H9 (cell line): ENCODE results near the gene ZNF784. TPM values are rescaled to one million over a fixed set of nuclear protein-coding genes. Genes with fewer than 3 reads are reported as not detected.
A peak's percentile ranks its signal among the peaks of the same experiment; 100 is the strongest.

ENCODE experiments used
- DNase-seq: peaks from one replicate; pipeline ENCODE4 v3.0.0-alpha.2; 2017
- H2AFZ ChIP-seq: one replicate; pipeline ENCODE4 v1.6.1; 2013; ENCODE audit warnings: mild to moderate bottlenecking, low read length, control low read depth, moderate library complexity
- H2AK5ac ChIP-seq: 2 replicates; pipeline ENCODE4 v1.6.1; 2013; ENCODE audit warnings: low read length, control low read depth, mixed read lengths; ENCODE audit not compliant: insufficient read length
- H2BK120ac ChIP-seq: one replicate; pipeline ENCODE4 v1.6.1; 2013; ENCODE audit warnings: low read depth, mild to moderate bottlenecking, low read length, control low read depth, inconsistent platforms; ENCODE audit not compliant: poor library complexity, severe bottlenecking
- H2BK12ac ChIP-seq: 2 replicates; pipeline ENCODE4 v1.6.1; 2013; ENCODE audit warnings: low read length, control low read depth, mixed read lengths, low read depth; ENCODE audit not compliant: insufficient read length
- H2BK15ac ChIP-seq: 2 replicates; pipeline ENCODE4 v1.6.1; 2013; ENCODE audit warnings: low read depth, low read length, control low read depth
- H2BK20ac ChIP-seq: one replicate; pipeline ENCODE4 v1.6.1; 2013; ENCODE audit warnings: low read depth, mild to moderate bottlenecking, low read length, control low read depth, inconsistent platforms; ENCODE audit not compliant: poor library complexity, severe bottlenecking
- H2BK5ac ChIP-seq: 2 replicates; pipeline ENCODE4 v1.6.1; 2013; ENCODE audit warnings: low read length, control low read depth, mixed read lengths; ENCODE audit not compliant: insufficient read length
- H3K14ac ChIP-seq: 2 replicates; pipeline ENCODE4 v1.6.1; 2013; ENCODE audit warnings: low read length, control low read depth; ENCODE audit not compliant: insufficient read depth
- H3K18ac ChIP-seq: 2 replicates; pipeline ENCODE4 v1.6.1; 2013; ENCODE audit warnings: low read depth, mild to moderate bottlenecking, mixed read lengths, low read length, control low read depth; ENCODE audit not compliant: insufficient read length
- H3K23ac ChIP-seq: 2 replicates; pipeline ENCODE4 v1.6.1; 2013; ENCODE audit warnings: low read length, control low read depth, mixed read lengths, low read depth; ENCODE audit not compliant: insufficient read length
- H3K23me2 ChIP-seq: 2 replicates; pipeline ENCODE4 v1.6.1; 2013; ENCODE audit warnings: low read depth, mild to moderate bottlenecking, mixed read lengths, low read length, control low read depth; ENCODE audit not compliant: insufficient read length, poor library complexity, severe bottlenecking
- H3K27ac ChIP-seq: 2 replicates; pipeline ENCODE4 v1.5.1; 2013; ENCODE audit warnings: low read length, control low read depth, mixed read lengths, low read depth; ENCODE audit not compliant: insufficient read length
- H3K27me3 ChIP-seq: 2 replicates; pipeline ENCODE4 v1.6.1; 2013; ENCODE audit warnings: low read length, control low read depth, inconsistent platforms; ENCODE audit not compliant: insufficient read depth
- H3K4ac ChIP-seq: 2 replicates; pipeline ENCODE4 v1.6.1; 2013; ENCODE audit warnings: low read depth, mild to moderate bottlenecking, control low read depth, inconsistent platforms, low read length, moderate library complexity
- H3K4me1 ChIP-seq: 2 replicates; pipeline ENCODE4 v1.6.1; 2013; ENCODE audit warnings: low read length, control low read depth, inconsistent platforms; ENCODE audit not compliant: insufficient read depth
- H3K4me2 ChIP-seq: 2 replicates; pipeline ENCODE4 v1.6.1; 2013; ENCODE audit warnings: low read length, control low read depth, mixed read lengths; ENCODE audit not compliant: insufficient read length, insufficient read depth
- H3K56ac ChIP-seq: 2 replicates; pipeline ENCODE4 v1.6.1; 2013; ENCODE audit warnings: low read depth, mild to moderate bottlenecking, mixed read lengths, low read length, control low read depth; ENCODE audit not compliant: insufficient read length
- H3K79me1 ChIP-seq: 2 replicates; pipeline ENCODE4 v1.6.1; 2013; ENCODE audit warnings: low read depth, mild to moderate bottlenecking, moderate library complexity, low read length, control low read depth, inconsistent platforms; ENCODE audit not compliant: insufficient read depth, poor library complexity, severe bottlenecking
- H3K79me2 ChIP-seq: 2 replicates; pipeline ENCODE4 v1.6.1; 2013; ENCODE audit warnings: low read length, control low read depth, inconsistent platforms; ENCODE audit not compliant: insufficient read depth
- H3K9ac ChIP-seq: 2 replicates; pipeline ENCODE4 v1.6.1; 2013; ENCODE audit warnings: low read length, control low read depth, mixed read lengths; ENCODE audit not compliant: insufficient read length; ENCODE audit errors: extremely low read depth
- H3K9me3 ChIP-seq: one replicate; pipeline ENCODE4 v1.6.1; 2013; ENCODE audit warnings: low read depth, low read length, inconsistent platforms; ENCODE audit not compliant: control insufficient read depth
- H3T11ph ChIP-seq: one replicate; pipeline ENCODE4 v1.6.1; 2013; ENCODE audit warnings: mild to moderate bottlenecking, low read length, control low read depth, inconsistent platforms
- H4K20me1 ChIP-seq: one replicate; pipeline ENCODE4 v1.6.1; 2013; ENCODE audit not compliant: control insufficient read depth, insufficient read length, insufficient read depth
- H4K5ac ChIP-seq: 2 replicates; pipeline ENCODE4 v1.6.1; 2013; ENCODE audit warnings: low read depth, mild to moderate bottlenecking, mixed read lengths, low read length, control low read depth; ENCODE audit not compliant: insufficient read length
- H4K8ac ChIP-seq: replicated peaks from 2 replicates; pipeline ENCODE4 v1.6.1; 2013; ENCODE audit warnings: low read length, control low read depth, mixed read lengths, low read depth; ENCODE audit not compliant: insufficient read length
- H4K91ac ChIP-seq: 2 replicates; pipeline ENCODE4 v1.6.1; 2013; ENCODE audit warnings: low read depth, mild to moderate bottlenecking, moderate library complexity, mixed read lengths, low read length, control low read depth; ENCODE audit not compliant: insufficient read length
- H3K27ac Mint-ChIP-seq, 3 experiments: 2 replicates in 2 of 3; 3 replicates in 1 of 3; pipeline ENCODE4 v1.8.0; 2020 to 2021; ENCODE audit warnings: mixed read lengths in 3 of 3, mild to moderate bottlenecking in 1 of 3, moderate library complexity in 1 of 3
- H3K27me3 Mint-ChIP-seq: 2 replicates; pipeline ENCODE4 v1.8.0; 2021; ENCODE audit warnings: low read depth, mild to moderate bottlenecking, moderate library complexity, mixed read lengths
- H3K36me3 Mint-ChIP-seq, 3 experiments: 2 replicates in 2 of 3; 3 replicates in 1 of 3; pipeline ENCODE4 v1.8.0; 2020 to 2021; ENCODE audit warnings: low read depth in 3 of 3, mixed read lengths in 3 of 3; ENCODE audit not compliant: insufficient read depth in 1 of 3
- H3K4me1 Mint-ChIP-seq, 2 experiments: 2 replicates each; pipeline ENCODE4 v1.8.0; 2020; ENCODE audit warnings: mixed read lengths in 2 of 2
- H3K4me3 Mint-ChIP-seq, 2 experiments: 2 replicates in 1 of 2; 3 replicates in 1 of 2; pipeline ENCODE4 v1.8.0; 2020 to 2021; ENCODE audit warnings: mild to moderate bottlenecking in 2 of 2, mixed read lengths in 2 of 2, moderate library complexity in 1 of 2
- H3K9me3 Mint-ChIP-seq, 2 experiments: 2 replicates in 1 of 2; 3 replicates in 1 of 2; pipeline ENCODE4 v1.8.0; 2020; ENCODE audit warnings: mild to moderate bottlenecking in 2 of 2, mixed read lengths in 2 of 2, moderate library complexity in 1 of 2
- WGBS: extraction: QIAGEN DNeasy Blood & Tissue Kit; methylation state at CpG from one replicate; pipeline ENCODE4 v1.1.7; 2013; ENCODE audit warnings: missing lambda C conversion rate, low lambda C conversion rate, mixed read lengths; ENCODE audit not compliant: insufficient read length; ENCODE audit errors: extremely low coverage; 5-methylcytosine and 5-hydroxymethylcytosine counted together
- total RNA-seq: library from RNA; stranded (reverse); gene quantifications from 2 replicates; pipeline ENCODE4 v1.2.1, GENCODE V29; 2021
- TF ChIP-seq, protein P1 (sequence below): fragments of 200-600 bp; sonication (generic); conservative IDR thresholded peaks from 3 replicates; pipeline ENCODE4 v1.8.0; 2021; ENCODE audit warnings: antibody characterized with exemption, mild to moderate bottlenecking

Gene ZNF784
- total RNA-seq, 1 experiment from 2014 or later: 10.7 TPM

DNA sequence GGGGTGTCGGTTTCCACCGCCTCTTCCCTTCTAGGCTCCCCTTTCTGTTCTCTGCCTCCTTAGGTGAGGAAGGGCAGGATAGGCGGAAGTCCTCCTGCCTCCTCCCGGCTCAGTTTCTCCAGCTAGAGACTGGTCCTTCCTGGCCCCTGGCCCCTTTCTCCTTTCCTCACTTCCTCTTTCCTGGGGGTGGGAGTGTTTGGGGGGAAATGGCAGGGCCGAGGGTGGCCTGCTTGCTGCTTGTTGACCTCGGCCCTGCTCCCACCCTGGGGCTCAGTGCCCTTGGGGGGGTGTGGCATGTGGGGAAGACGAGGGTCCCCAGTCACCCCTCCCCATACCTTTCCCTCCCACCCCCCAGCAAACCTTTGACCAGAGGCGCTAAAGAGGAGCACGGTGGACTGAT lies 35.5 kb upstream of the ZNF784 start:
- Mint-ChIP-seq H3K4me3 (peak overlapping the region in 1 of 2 experiments; percentile 66; a peak in 2 of 5 replicates), H3K27me3 (no peaks in the 10 kb centered on the region), H3K9me3 (no peaks in the 10 kb centered on the region; a peak in 1 of 5 replicates), H3K27ac (peak overlapping the region in 2 of 3 experiments; percentile 90 to 92; a peak in 4 of 7 replicates), H3K36me3 (peaks cover 52 to 82% (median 67%) of the 10 kb centered on the region in 3 experiments), H3K4me1 (peaks cover 23 to 29% of the 10 kb centered on the region in 2 experiments)
- Histone ChIP-seq H2AK5ac (no peak overlapping the region), H3T11ph (no peak overlapping the region), H3K23ac (no peak overlapping the region), H3K14ac (no peak overlapping the region), H4K20me1 (no peaks in the 10 kb centered on the region), H4K91ac (no peak overlapping the region), H4K5ac (no peak overlapping the region), H3K79me1 (no peaks in the 10 kb centered on the region), H2BK120ac (no peak overlapping the region), H2BK12ac (no peak overlapping the region), H3K27me3 (no peaks in the 10 kb centered on the region), H2BK5ac (no peak overlapping the region), H2BK20ac (no peak overlapping the region), H4K8ac (no peak overlapping the region), H3K56ac (no peak overlapping the region), H3K4me2 (no peak overlapping the region), H3K9ac (no peak overlapping the region), H3K4ac (no peak overlapping the region), H3K23me2 (peaks cover 11% of the 10 kb centered on the region), H3K9me3 (no peaks in the 10 kb centered on the region), H3K4me1 (peaks cover 7% of the 10 kb centered on the region; the same call in 1 of the 2 replicates), H3K27ac (no peak overlapping the region), H2BK15ac (no peak overlapping the region), H3K18ac (no peak overlapping the region), H3K79me2 (peaks cover 50% of the 10 kb centered on the region), H2AFZ (no peak overlapping the region)
- DNase-seq: no peak
- WGBS: no CpG with 5 or more reads among the region's 9 CpGs
- TF ChIP-seq, protein P1, sequence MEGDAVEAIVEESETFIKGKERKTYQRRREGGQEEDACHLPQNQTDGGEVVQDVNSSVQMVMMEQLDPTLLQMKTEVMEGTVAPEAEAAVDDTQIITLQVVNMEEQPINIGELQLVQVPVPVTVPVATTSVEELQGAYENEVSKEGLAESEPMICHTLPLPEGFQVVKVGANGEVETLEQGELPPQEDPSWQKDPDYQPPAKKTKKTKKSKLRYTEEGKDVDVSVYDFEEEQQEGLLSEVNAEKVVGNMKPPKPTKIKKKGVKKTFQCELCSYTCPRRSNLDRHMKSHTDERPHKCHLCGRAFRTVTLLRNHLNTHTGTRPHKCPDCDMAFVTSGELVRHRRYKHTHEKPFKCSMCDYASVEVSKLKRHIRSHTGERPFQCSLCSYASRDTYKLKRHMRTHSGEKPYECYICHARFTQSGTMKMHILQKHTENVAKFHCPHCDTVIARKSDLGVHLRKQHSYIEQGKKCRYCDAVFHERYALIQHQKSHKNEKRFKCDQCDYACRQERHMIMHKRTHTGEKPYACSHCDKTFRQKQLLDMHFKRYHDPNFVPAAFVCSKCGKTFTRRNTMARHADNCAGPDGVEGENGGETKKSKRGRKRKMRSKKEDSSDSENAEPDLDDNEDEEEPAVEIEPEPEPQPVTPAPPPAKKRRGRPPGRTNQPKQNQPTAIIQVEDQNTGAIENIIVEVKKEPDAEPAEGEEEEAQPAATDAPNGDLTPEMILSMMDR: no peak
